ENCODE data around the gene NUP214. TPM values are rescaled to one million over a fixed set of nuclear protein-coding genes. Genes with fewer than 3 reads are reported as not detected.

NUP214 gene
- total RNA-seq, 2 donors from 2014 or later = 43.9 to 115 TPM

GRCh38 chr9:131253891-131254491 lies 128.6 kb downstream of the NUP214 start:
- H3K36me3 ChIP-seq = no peaks in the 10 kb centered on the region
- H3K4me3 ChIP-seq = no peak overlapping the region
- no peak for DNase-seq (ENCODE audit: low spot score)
- H3K9me3 ChIP-seq = no peaks in the 10 kb centered on the region
- TF ChIP-seq, protein P1, sequence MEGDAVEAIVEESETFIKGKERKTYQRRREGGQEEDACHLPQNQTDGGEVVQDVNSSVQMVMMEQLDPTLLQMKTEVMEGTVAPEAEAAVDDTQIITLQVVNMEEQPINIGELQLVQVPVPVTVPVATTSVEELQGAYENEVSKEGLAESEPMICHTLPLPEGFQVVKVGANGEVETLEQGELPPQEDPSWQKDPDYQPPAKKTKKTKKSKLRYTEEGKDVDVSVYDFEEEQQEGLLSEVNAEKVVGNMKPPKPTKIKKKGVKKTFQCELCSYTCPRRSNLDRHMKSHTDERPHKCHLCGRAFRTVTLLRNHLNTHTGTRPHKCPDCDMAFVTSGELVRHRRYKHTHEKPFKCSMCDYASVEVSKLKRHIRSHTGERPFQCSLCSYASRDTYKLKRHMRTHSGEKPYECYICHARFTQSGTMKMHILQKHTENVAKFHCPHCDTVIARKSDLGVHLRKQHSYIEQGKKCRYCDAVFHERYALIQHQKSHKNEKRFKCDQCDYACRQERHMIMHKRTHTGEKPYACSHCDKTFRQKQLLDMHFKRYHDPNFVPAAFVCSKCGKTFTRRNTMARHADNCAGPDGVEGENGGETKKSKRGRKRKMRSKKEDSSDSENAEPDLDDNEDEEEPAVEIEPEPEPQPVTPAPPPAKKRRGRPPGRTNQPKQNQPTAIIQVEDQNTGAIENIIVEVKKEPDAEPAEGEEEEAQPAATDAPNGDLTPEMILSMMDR (IDR thresholded peaks at IDR 0.05) = no peak
- TF ChIP-seq POLR2A (IDR thresholded peaks at IDR 0.05) (no peak), POLR2AphosphoS5 (IDR thresholded peaks at IDR 0.05) (no peak)
- intact Hi-C loops (cut with DNase I) = no loop called here
- no peaks in the 10 kb centered on the region for H3K27me3 ChIP-seq (replicated peaks; ENCODE audit: insufficient read depth)
- no peak overlapping the region for H3K27ac ChIP-seq
- 73% methylated on average over 14 of the region's 14 CpGs for WGBS
- no peaks in the 10 kb centered on the region for H3K4me1 ChIP-seq (replicated peaks)

DNA sequence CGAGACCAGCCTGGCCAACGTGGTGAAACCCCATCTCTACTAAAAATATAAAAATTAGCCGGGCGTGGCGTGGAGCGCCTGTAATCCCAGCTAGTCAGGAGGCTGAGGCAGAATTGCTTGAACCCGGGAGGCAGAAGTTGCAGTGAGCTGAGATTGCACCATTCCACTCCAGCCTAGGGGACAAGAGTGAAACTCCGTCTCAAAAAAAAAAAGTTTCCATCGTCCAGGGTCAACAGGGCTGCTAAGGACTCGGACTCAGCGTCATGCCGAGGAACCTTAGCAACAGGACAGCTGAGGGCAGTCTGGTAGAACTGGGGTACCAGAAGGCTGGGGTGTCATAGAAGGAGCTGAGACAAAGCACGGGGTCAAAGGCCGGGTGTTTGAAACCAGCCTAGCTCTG lies 129.2 kb downstream of the NUP214 start:
- H3K36me3 ChIP-seq = no peaks in the 10 kb centered on the region
- TF ChIP-seq, protein P1 (IDR thresholded peaks at IDR 0.05) = no peak
- TF ChIP-seq POLR2AphosphoS5 (IDR thresholded peaks at IDR 0.05) (no peak), POLR2A (IDR thresholded peaks at IDR 0.05) (no peak)
- H3K27me3 ChIP-seq (replicated peaks; ENCODE audit: insufficient read depth) = no peaks in the 10 kb centered on the region
- H3K4me1 ChIP-seq (replicated peaks) = no peaks in the 10 kb centered on the region
- H3K4me3 ChIP-seq = no peak overlapping the region
- no peak for DNase-seq (ENCODE audit: low spot score)
- no peak overlapping the region for H3K27ac ChIP-seq
- whole genome bisulfite sequencing = 94% methylated on average over 14 of the region's 14 CpGs
- intact Hi-C loops (cut with DNase I) = no loop called here
- no peaks in the 10 kb centered on the region for H3K9me3 ChIP-seq

DNA sequence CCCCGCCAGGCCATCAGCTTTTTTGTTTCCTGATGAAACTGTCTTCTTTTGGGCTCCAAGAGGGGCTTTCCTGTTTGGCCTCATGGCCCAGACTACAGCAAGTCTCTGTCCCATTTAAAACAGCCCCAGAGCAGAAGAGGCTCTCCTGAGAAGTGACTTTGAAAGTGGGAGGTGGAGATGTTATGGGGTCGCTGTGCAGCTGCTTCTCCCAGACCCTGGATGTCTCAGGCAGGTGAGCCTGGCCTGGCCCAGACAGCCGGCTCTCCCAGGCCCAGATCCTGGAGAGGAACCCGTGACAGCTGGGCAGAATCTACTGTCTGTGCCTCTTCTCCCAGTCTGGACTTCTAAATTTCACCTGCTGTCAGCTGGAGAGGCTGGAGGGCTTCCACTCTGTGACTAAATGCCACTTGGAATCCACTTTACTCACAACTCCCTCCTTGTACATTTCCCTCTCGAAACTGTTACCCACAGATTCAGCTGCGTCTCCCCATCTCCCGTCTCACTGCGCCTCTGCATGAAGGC lies 130.4 kb downstream of the NUP214 start:
- Histone ChIP-seq H3K27ac (no peak overlapping the region), H3K4me3 (no peak overlapping the region), H3K27me3 (replicated peaks; ENCODE audit: insufficient read depth) (no peaks in the 10 kb centered on the region), H3K4me1 (replicated peaks) (no peaks in the 10 kb centered on the region), H3K36me3 (no peaks in the 10 kb centered on the region), H3K9me3 (no peaks in the 10 kb centered on the region)
- TF ChIP-seq, protein P1 (IDR thresholded peaks at IDR 0.05) = no peak
- TF ChIP-seq POLR2A (IDR thresholded peaks at IDR 0.05) = no peak
- TF ChIP-seq POLR2AphosphoS5 (IDR thresholded peaks at IDR 0.05) = no peak
- 78% methylated on average over 8 of the region's 8 CpGs for WGBS
- intact Hi-C loops (cut with DNase I) = no loop called here
- no peak for DNase-seq (ENCODE audit: low spot score)

DNA sequence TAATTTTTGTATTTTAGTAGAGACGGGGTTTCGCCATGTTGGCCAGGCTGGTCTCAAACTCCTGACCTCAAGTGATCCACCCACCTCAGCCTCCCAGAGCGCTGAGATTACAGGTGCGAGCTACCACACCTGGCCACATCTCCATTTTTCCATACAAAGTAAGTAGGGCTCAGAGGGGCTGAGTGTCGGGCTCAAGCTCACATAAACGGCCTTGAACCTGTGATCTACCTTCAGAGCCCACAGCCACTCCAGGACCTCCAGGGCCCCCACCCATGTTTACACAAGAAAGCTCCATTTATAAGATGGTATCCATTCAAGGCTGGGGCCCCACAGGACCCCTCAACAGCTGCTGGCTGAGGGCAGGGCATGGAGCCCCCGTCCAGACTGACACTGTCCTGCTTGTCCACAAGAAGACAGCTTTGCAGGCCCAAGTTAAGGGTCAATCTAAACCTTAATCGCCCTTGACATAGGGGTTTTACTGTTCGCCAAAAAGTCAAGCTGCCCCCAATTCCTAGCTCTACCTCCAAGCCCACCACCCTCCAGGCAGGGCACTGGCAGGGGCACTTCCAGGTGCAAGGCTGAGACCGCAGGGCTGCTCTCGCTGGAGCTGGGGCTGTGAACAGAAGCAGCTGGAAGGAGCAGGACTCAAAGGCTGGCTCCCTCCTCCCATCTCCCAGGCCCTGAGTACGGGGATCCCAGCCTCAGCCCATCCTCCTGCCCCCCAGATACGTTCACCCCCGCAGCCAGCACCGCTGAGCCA lies 132.1 kb downstream of the NUP214 start:
- WGBS = 90% methylated on average over 14 of the region's 15 CpGs
- no peak overlapping the region for H3K4me3 ChIP-seq
- H3K36me3 ChIP-seq = no peaks in the 10 kb centered on the region
- H3K27me3 ChIP-seq (replicated peaks; ENCODE audit: insufficient read depth) = no peaks in the 10 kb centered on the region
- no peak overlapping the region for H3K27ac ChIP-seq
- no peaks in the 10 kb centered on the region for H3K4me1 ChIP-seq (replicated peaks)
- intact Hi-C loops (cut with DNase I) = no loop called here
- no peaks in the 10 kb centered on the region for H3K9me3 ChIP-seq
- DNase-seq (ENCODE audit: low spot score) = no peak
- TF ChIP-seq POLR2A (IDR thresholded peaks at IDR 0.05) = no peak
- TF ChIP-seq, protein P1 (IDR thresholded peaks at IDR 0.05) = no peak
- no peak for TF ChIP-seq POLR2AphosphoS5 (IDR thresholded peaks at IDR 0.05)

All from prostate gland (tissue), 2 donors.